GM12875 (cell line): Measurements from ENCODE around the gene DOCK3.

ENCODE experiments used
- H3K4me3 ChIP-seq: one replicate; pipeline ENCODE4 v1.5.1; 2011; ENCODE audit warnings: low read depth, low read length, control low read depth
- TF ChIP-seq, protein P1 (sequence below): IDR thresholded peaks from 2 replicates; pipeline ENCODE4 v1.5.1; 2011; ENCODE audit warnings: low read depth, mild to moderate bottlenecking, control low read depth, inconsistent platforms, low read length, moderate library complexity, borderline replicate concordance; ENCODE audit not compliant: insufficient read depth

Gene DOCK3

GRCh38 chr3:51279448-51279847 lies 604.7 kb downstream of the DOCK3 start:
- TF ChIP-seq, protein P1, sequence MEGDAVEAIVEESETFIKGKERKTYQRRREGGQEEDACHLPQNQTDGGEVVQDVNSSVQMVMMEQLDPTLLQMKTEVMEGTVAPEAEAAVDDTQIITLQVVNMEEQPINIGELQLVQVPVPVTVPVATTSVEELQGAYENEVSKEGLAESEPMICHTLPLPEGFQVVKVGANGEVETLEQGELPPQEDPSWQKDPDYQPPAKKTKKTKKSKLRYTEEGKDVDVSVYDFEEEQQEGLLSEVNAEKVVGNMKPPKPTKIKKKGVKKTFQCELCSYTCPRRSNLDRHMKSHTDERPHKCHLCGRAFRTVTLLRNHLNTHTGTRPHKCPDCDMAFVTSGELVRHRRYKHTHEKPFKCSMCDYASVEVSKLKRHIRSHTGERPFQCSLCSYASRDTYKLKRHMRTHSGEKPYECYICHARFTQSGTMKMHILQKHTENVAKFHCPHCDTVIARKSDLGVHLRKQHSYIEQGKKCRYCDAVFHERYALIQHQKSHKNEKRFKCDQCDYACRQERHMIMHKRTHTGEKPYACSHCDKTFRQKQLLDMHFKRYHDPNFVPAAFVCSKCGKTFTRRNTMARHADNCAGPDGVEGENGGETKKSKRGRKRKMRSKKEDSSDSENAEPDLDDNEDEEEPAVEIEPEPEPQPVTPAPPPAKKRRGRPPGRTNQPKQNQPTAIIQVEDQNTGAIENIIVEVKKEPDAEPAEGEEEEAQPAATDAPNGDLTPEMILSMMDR, result no peak

GRCh38 chr3:51280176-51280575 lies 605.4 kb downstream of the DOCK3 start:
- TF ChIP-seq, protein P1, result no peak
- H3K4me3 ChIP-seq, result no peak overlapping the region

More at GRCh38 chr3:51279448-51279847, 604.7 kb downstream of the DOCK3 start:
- no peak overlapping the region for H3K4me3 ChIP-seq

DNA sequence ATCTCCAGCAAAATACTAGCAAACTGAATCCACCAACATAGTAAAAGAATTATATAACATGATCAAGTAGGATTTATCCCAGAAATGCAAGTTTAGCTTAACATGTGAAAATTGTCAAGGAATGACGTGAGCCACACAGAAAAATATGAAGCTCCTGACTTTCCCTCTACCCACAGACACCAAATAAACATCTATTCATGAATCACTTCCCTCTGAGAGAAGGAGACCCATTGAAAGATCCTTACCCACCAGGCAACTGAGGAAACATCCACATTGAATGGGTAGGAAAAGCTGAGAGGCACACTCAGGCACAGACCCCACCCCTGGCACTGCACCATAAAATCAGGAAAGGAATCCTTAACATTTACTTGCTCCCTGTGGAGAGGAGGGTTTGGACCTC lies 608.2 kb downstream of the DOCK3 start:
- TF ChIP-seq, protein P1, result no peak

DNA sequence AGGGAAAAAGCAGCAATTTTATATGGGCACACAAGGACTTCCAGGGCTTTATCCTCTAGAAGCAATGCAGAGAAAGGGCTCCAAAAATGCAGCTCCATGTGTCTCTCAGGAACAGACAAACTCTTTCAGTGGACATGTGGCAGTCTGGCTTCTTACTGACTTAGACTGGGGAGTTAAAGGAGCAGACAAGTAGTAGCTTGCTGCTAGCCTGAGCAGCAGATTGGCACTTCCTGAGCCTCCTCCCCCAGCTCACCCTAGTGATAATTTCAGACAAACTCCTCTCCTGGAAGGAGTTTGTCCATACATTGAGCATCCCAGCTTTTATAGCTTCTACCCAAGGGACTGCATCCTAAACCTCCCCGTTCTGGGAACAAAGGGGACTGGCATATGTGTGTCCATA lies 608.7 kb downstream of the DOCK3 start:
- TF ChIP-seq, protein P1, result no peak
- no peak overlapping the region for H3K4me3 ChIP-seq

More for the DNA sequence above, 608.2 kb downstream of the DOCK3 start:
- no peak overlapping the region for H3K4me3 ChIP-seq

DNA sequence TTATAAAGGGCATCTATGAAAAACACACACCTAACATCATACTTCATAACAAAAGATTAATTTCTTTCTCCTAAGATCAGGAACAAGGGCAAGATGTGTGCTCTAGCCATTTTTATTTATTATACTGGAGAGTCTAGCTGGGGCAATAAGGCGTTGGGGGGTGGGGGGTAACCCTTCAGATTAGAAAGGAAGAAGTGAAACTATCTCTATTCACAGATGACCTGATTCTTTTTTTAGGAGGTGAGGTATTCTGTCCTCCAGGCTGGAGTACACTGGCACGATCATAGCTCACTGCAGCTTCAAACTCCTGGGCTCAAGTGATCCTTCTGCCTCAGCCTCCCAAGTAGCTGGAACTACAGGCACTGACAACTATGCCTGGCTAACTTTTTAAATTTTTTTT lies 620.9 kb downstream of the DOCK3 start:
- H3K4me3 ChIP-seq, result no peak overlapping the region
- TF ChIP-seq, protein P1, result no peak

DNA sequence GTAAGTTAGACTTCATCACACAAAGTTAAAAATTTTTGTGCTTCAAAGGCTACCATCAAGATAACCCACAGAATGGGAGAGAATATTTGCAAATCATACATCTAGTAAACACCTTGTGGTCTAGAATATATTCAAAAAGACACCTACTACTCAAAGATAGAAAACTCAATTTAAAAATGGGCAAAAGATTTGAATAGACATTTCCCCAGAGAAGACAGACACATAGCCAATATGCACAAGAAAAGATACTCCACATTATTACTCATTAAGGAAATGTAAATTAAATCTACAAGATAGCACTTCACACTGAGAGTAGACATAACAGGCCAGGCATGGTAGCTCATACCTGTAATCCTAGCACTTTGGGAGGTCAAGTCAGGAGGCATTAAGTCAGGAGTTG lies 622.6 kb downstream of the DOCK3 start:
- TF ChIP-seq, protein P1, result no peak
- H3K4me3 ChIP-seq, result no peak overlapping the region

DNA sequence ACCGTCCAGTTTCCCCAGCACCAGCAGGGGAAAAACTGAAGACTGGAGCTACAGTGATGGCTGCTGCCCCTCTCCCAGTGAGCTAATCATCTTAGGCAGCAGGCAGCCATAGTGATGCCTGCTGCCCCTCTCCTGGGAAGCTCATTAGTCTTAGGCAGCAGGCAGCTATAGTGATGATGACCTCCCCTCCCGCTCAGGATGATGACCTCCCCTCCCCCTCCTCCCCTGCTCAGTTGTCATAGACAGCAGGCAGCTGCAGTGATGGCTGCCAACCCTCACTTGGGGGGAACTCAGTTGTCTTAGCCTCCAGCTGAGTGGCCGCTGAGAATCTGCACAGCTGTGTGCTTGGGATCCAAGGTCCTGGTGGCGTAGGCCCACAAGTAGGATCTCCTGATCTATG lies 629.5 kb downstream of the DOCK3 start:
- TF ChIP-seq, protein P1, result no peak
- no peak overlapping the region for H3K4me3 ChIP-seq
